Transverse colon (tissue), 4 donors: ENCODE results near the gene AIF1.

ENCODE experiments used
- CTCF ChIP-seq, 5 experiments: fragments of 200-600 bp in 3 of 5; fragments of 450-650 bp in 2 of 5; sonication (generic) in 3 of 5; IDR thresholded peaks; 1 replicate in 2 of 5; 2 replicates in 3 of 5; pipeline ENCODE4 v1.5.1; 2016 to 2017; ENCODE audit warnings: antibody characterized with exemption in 5 of 5, inconsistent platforms in 3 of 5, mild to moderate bottlenecking in 2 of 5, moderate library complexity in 1 of 5
- EP300 ChIP-seq: sonication (generic); formaldehyde crosslinking; IDR thresholded peaks from one replicate; pipeline ENCODE4 v1.6.1; 2017; ENCODE audit warnings: antibody characterized with exemption, low read depth
- POLR2A ChIP-seq: fragments of 450-650 bp; IDR thresholded peaks from one replicate; pipeline ENCODE4 v1.6.1; 2016; ENCODE audit warnings: antibody characterized with exemption, mild to moderate bottlenecking, moderate library complexity
- POLR2AphosphoS5 ChIP-seq, 3 donors: sonication (generic); formaldehyde crosslinking; IDR thresholded peaks; one replicate each; pipeline ENCODE4 v1.6.1; 2016; ENCODE audit warnings: antibody characterized with exemption in 3 of 3

- TF ChIP-seq CTCF (IDR thresholded peaks at IDR 0.05), result no peak
- TF ChIP-seq POLR2AphosphoS5 (IDR thresholded peaks at IDR 0.05), result no peak
- TF ChIP-seq POLR2A, result no peak
- no peak for TF ChIP-seq EP300
Observed at GRCh38 chr6:31577579-31577966, 37.5 kb upstream of the AIF1 start.
